GM13977 (cell line): ENCODE measurements around the gene RHOG.
A peak's percentile ranks its signal among the peaks of the same experiment; 100 is the strongest.

Experiments used
- DNase-seq: peaks from one replicate; pipeline ENCODE4 v3.0.0; 2012; ENCODE audit warnings: low spot score
- CTCF ChIP-seq: IDR thresholded peaks from 2 replicates; pipeline ENCODE4 v1.5.1; 2012; ENCODE audit warnings: mild to moderate bottlenecking, control low read depth; ENCODE audit not compliant: insufficient read depth; ENCODE audit errors: extremely low read depth, missing control alignments
- in situ Hi-C: fragments of 300-500 bp; cut with MboI; formaldehyde crosslinking; loops from one replicate; pipeline ENCODE4 v1.12.0; 2022; ENCODE audit warnings: low sequenced_read_pairs, low pct_unique_long_range_greater_than_20kb, mixed read lengths, inconsistent platforms; ENCODE audit not compliant: unreplicated experiment

RHOG gene

GRCh38 chr11:3830730-3831129, 10.0 kb downstream of the RHOG start:
- DNase-seq = no peak
- TF ChIP-seq CTCF = no peak
- in situ Hi-C loops = no loop called here

GRCh38 chr11:3830088-3830487, 10.7 kb downstream of the RHOG start:
- no peak for TF ChIP-seq CTCF
- in situ Hi-C loops = no loop called here
- no peak for DNase-seq

- TF ChIP-seq CTCF = no peak
- in situ Hi-C loops = no loop called here
- DNase-seq = no peak
Observed at GRCh38 chr11:3827434-3828186, 13.1 kb downstream of the RHOG start.

- in situ Hi-C loops = no loop called here
- no peak for DNase-seq
- no peak for TF ChIP-seq CTCF
Observed at GRCh38 chr11:3826721-3827120, 14.0 kb downstream of the RHOG start.

GRCh38 chr11:3825473-3826154, 15.1 kb downstream of the RHOG start:
- in situ Hi-C loops = no loop called here
- TF ChIP-seq CTCF = no peak
- no peak for DNase-seq

- DNase-seq = peak; percentile 84
- in situ Hi-C loops = no loop called here
- TF ChIP-seq CTCF = peak; percentile 89
Observed at GRCh38 chr11:3824714-3825472, 15.9 kb downstream of the RHOG start.
